Spleen (tissue), 11 donors: ENCODE results near the gene CSNK1A1. TPM values are rescaled to one million over a fixed set of nuclear protein-coding genes. Genes with fewer than 3 reads are reported as not detected.
"Not testable (repeated sequence)": the region's sequence is repeated elsewhere in the genome, so short reads cannot be mapped to it uniquely, and the experiment has no call there.

Experiments used
- DNase-seq: peaks from one replicate; pipeline ENCODE4 v3.0.0-alpha.2; 2020
- H3K27ac ChIP-seq, 8 donors: fragments of 200-600 bp; sonication (generic) in 7 of 8; 1 replicate in 4 of 8; 2 replicates in 4 of 8; pipeline versions ENCODE4 v1.5.0 to v1.8.0; 2016 to 2021; ENCODE audit warnings: inconsistent platforms in 4 of 8, mild to moderate bottlenecking in 4 of 8, moderate library complexity in 1 of 8
- H3K27me3 ChIP-seq, 7 donors: fragments of 200-600 bp; sonication (generic) in 6 of 7; replicated peaks in 1 of 7; 1 replicate in 4 of 7; 2 replicates in 3 of 7; pipeline versions ENCODE4 v1.5.0 to v1.8.0; 2016 to 2021; ENCODE audit warnings: inconsistent platforms in 3 of 7, mild to moderate bottlenecking in 1 of 7
- H3K36me3 ChIP-seq, 6 donors: fragments of 200-600 bp; sonication (generic) in 5 of 6; 1 replicate in 4 of 6; 2 replicates in 2 of 6; pipeline versions ENCODE4 v1.5.0 to v1.8.0; 2016 to 2021; ENCODE audit warnings: inconsistent platforms in 2 of 6
- H3K4me1 ChIP-seq, 6 donors: fragments of 200-600 bp; sonication (generic) in 5 of 6; 1 replicate in 3 of 6; 2 replicates in 3 of 6; pipeline versions ENCODE4 v1.5.0 to v1.8.0; 2016 to 2021; ENCODE audit warnings: inconsistent platforms in 3 of 6
- H3K4me3 ChIP-seq, 8 donors: fragments of 200-600 bp; sonication (generic) in 7 of 8; 1 replicate in 4 of 8; 2 replicates in 4 of 8; pipeline versions ENCODE4 v1.5.0 to v1.8.0; 2016 to 2021; ENCODE audit warnings: inconsistent platforms in 4 of 8, mild to moderate bottlenecking in 4 of 8, moderate library complexity in 2 of 8
- H3K9me3 ChIP-seq, 8 donors: fragments of 200-600 bp; sonication (generic) in 7 of 8; 1 replicate in 4 of 8; 2 replicates in 4 of 8; pipeline versions ENCODE4 v1.5.0 to v1.8.0; 2016 to 2021; ENCODE audit warnings: inconsistent platforms in 4 of 8
- POLR2A ChIP-seq, 3 donors: fragments of 450-650 bp; IDR thresholded peaks; one replicate each; pipeline ENCODE4 v1.5.1; 2017; ENCODE audit warnings: antibody characterized with exemption in 3 of 3, mild to moderate bottlenecking in 1 of 3
- POLR2AphosphoS5 ChIP-seq, 3 donors: sonication (generic); formaldehyde crosslinking; IDR thresholded peaks; one replicate each; pipeline ENCODE4 v1.5.1; 2017; ENCODE audit warnings: antibody characterized with exemption in 3 of 3
- WGBS, 5 donors: extraction: QIAGEN DNeasy Blood & Tissue Kit in 3 of 5; methylation state at CpG; one replicate each; pipeline versions ENCODE4 v1.1.5 to v1.1.7; 2013 to 2018; 5-methylcytosine and 5-hydroxymethylcytosine counted together
- intact Hi-C: fragments of 100-400 bp; cut with DNase I; formaldehyde crosslinking; loops from one replicate; pipeline ENCODE4 v1.15.0; 2023; ENCODE audit warnings: low total_unique reads
- polyA plus RNA-seq, 3 donors: library from polyadenylated mRNA; stranded (reverse); fragments of 200-250 nt; gene quantifications; one replicate each; pipeline ENCODE4 v1.2.1, GENCODE V29; 2013
- total RNA-seq, 7 donors: library from RNA; depleted of rRNA in 3 of 7; stranded (reverse); fragments of >200 nt in 3 of 7; fragmentation: NEBNext Ultra II Directional in 4 of 7; extraction: Animal tissue kit (Norgen Biotek cat#: 25700) in 4 of 7; gene quantifications; one replicate each; pipeline versions ENCODE4 v1.1.0 to v1.2.1, GENCODE V29; 2016 to 2021
- TF ChIP-seq, protein P1 (sequence below), 11 experiments: fragments of 200-600 bp in 7 of 11; fragments of 450-650 bp in 4 of 11; sonication (generic) in 4 of 11; IDR thresholded peaks in 8 of 11; conservative IDR thresholded peaks in 3 of 11; 1 replicate in 7 of 11; 2 replicates in 4 of 11; pipeline versions ENCODE4 v1.4.0 to v1.8.0; 2016 to 2021; ENCODE audit warnings: antibody characterized with exemption in 11 of 11, inconsistent platforms in 4 of 11, mild to moderate bottlenecking in 1 of 11
- donor health status: healthy with polysubstance abuse.
- donor health status: DM: no; HTN: no; CAD: no; lungs with moderate emphysema.
- donor health status: DM: no; HTN: no; CAD: no.
- donor health status: Bipolar disorder and iron deficiency.
- donor health status: healthy.
- donor health status: DM: no; HTN: no; CAD: no.
- donor health status: DM: yes; HTN: yes; CAD: no.

Gene CSNK1A1
- total and polyA plus RNA-seq, 10 donors, result 31.9 to 223 (median 185) TPM

DNA sequence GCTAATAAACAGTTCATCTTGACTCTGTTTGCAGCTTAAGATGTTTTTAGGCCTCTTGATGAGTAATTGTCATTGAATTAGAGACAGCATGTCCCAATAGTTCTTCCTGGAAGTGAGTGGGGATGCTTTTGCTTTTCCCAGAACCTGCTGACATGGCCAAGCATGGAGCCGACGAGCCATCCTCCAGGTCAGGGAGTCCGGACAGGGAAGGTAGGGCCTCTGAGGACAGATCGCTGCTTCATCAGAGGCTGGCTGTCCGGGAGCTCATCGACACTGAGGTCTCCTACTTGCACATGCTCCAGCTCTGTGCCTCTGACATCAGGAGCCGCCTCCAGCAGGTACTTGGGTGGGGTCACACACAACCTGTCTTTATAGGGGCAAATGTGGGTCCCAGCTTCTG lies 46.4 kb upstream of the CSNK1A1 start:
- H3K27ac ChIP-seq, result no peak overlapping the region
- intact Hi-C loops, result no loop called here
- 94 to 98% (median 96%) methylated on average over 3 to 7 of the region's 7 CpGs for WGBS, 5 donors

DNA sequence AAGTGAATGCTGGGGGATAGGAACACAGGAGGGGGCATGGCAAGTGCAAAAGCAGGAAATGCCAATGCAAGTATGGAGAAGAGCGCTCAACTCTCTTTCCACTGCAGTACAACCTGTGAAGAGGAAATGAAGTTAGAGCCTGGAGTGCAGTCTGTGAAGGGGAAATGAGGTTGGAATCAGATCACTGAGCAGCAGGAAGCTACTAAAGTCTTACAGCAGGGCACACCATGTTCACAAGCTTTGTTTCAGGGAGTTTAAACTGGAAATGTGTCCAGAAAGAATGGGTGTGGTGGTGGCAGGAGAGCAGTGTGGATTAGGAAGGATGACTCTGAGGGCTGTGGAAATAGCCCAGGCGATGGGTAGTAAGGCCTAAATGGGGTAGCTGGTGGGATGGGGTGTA lies 45.5 kb upstream of the CSNK1A1 start:
- intact Hi-C loops, result no loop called here
- H3K27ac ChIP-seq, result no peak overlapping the region
- 65 to 82% (median 79%) methylated on average over 2 of the region's 2 CpGs for WGBS, 5 donors

More for the DNA sequence above, 46.4 kb upstream of the CSNK1A1 start:
- Histone ChIP-seq H3K27me3 (no peaks in the 10 kb centered on the region), H3K4me3 (no peak overlapping the region), H3K36me3 (no peaks in the 10 kb centered on the region), H3K4me1 (peaks cover 0 to 19% (median 8%) of the 10 kb centered on the region in 6 donors), H3K9me3 (no peaks in the 10 kb centered on the region)
- no peak for TF ChIP-seq POLR2AphosphoS5 (IDR thresholded peaks at IDR 0.05)
- no peak for DNase-seq

DNA sequence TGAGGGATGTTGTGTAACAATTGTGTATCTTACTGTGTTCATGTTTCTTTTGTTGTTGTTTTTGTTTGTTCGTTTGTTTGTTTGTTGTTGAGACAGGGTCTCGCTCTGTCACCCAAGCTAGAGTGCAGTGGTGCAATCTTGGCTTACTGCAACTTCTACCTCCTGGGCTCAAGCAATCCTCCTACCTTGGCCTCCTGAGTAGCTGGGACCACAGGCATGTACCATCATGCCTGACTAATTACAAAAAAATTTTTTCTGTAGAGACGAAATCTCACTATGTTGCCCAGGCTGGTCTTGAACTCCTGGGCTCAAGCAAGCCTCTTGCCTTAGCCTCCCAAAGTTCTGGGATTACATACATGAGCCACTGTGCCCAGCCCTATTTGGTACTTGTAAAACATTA lies 43.9 kb upstream of the CSNK1A1 start:
- H3K4me1 ChIP-seq, result peaks cover 0 to 19% (median 8%) of the 10 kb centered on the region in 6 donors
- H3K27ac ChIP-seq, H3K36me3 ChIP-seq, H3K9me3 ChIP-seq, DNase-seq, H3K27me3 ChIP-seq, intact Hi-C loops, H3K4me3 ChIP-seq: not testable (repeated sequence)
- 86 to 93% (median 91%) methylated on average over 3 of the region's 3 CpGs for WGBS, 5 donors

More for the DNA sequence above, 45.5 kb upstream of the CSNK1A1 start:
- H3K4me3 ChIP-seq, result no peak overlapping the region
- no peaks in the 10 kb centered on the region for H3K27me3 ChIP-seq
- no peaks in the 10 kb centered on the region for H3K36me3 ChIP-seq
- no peaks in the 10 kb centered on the region for H3K9me3 ChIP-seq
- no peak for TF ChIP-seq POLR2AphosphoS5 (IDR thresholded peaks at IDR 0.05)
- TF ChIP-seq, protein P1, sequence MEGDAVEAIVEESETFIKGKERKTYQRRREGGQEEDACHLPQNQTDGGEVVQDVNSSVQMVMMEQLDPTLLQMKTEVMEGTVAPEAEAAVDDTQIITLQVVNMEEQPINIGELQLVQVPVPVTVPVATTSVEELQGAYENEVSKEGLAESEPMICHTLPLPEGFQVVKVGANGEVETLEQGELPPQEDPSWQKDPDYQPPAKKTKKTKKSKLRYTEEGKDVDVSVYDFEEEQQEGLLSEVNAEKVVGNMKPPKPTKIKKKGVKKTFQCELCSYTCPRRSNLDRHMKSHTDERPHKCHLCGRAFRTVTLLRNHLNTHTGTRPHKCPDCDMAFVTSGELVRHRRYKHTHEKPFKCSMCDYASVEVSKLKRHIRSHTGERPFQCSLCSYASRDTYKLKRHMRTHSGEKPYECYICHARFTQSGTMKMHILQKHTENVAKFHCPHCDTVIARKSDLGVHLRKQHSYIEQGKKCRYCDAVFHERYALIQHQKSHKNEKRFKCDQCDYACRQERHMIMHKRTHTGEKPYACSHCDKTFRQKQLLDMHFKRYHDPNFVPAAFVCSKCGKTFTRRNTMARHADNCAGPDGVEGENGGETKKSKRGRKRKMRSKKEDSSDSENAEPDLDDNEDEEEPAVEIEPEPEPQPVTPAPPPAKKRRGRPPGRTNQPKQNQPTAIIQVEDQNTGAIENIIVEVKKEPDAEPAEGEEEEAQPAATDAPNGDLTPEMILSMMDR (IDR thresholded peaks at IDR 0.05 in 8 of 11, conservative IDR thresholded peaks at IDR 0.05 in 3 of 11), result no peak
- TF ChIP-seq POLR2A (IDR thresholded peaks at IDR 0.05), result no peak
- H3K4me1 ChIP-seq, result peaks cover 0 to 19% (median 8%) of the 10 kb centered on the region in 6 donors
- DNase-seq, result no peak

DNA sequence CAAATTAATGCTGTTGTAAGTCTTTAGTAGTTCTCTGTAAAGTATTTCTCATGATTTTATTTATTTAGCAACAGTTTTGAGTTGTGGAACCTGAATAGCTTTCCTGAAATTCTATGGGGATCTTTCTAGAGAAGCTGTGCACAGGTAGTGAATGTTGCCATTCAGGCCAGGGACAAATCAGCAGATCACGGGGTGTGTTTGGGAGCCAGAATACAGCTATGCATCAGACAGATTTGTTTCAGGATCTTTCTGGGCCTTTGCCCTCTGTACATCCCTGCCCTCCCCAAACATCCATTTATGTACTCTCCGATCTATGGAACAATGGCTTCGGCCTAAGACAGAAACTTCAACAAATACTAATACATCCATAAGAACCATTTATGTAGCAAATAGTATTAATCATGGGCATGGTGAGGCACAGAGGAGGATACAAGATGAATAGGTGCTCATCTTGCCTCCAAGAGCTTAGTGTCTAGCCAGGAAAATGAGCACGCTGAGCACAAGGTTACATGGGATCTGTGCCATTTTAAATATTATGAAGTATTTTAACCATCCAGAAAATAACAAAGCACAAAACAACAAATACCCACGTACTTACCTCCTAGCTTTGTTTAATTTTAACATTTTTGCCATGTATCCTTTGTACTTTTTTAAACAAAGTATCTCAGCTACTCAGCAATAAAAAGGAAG lies 43.1 kb upstream of the CSNK1A1 start:
- no peak for DNase-seq
- no peak overlapping the region for H3K4me3 ChIP-seq
- no peaks in the 10 kb centered on the region for H3K36me3 ChIP-seq
- TF ChIP-seq POLR2AphosphoS5 (IDR thresholded peaks at IDR 0.05) (no peak), POLR2A (IDR thresholded peaks at IDR 0.05) (no peak)
- TF ChIP-seq, protein P1 (IDR thresholded peaks at IDR 0.05 in 8 of 11, conservative IDR thresholded peaks at IDR 0.05 in 3 of 11), result no peak
- no peaks in the 10 kb centered on the region for H3K27me3 ChIP-seq
- H3K27ac ChIP-seq, result no peak overlapping the region
- H3K9me3 ChIP-seq, result no peaks in the 10 kb centered on the region
- 78 to 96% (median 90%) methylated on average over 5 of the region's 5 CpGs for WGBS, 5 donors
- intact Hi-C loops, result no loop called here
- H3K4me1 ChIP-seq, result peaks cover 0 to 19% (median 8%) of the 10 kb centered on the region in 6 donors

DNA sequence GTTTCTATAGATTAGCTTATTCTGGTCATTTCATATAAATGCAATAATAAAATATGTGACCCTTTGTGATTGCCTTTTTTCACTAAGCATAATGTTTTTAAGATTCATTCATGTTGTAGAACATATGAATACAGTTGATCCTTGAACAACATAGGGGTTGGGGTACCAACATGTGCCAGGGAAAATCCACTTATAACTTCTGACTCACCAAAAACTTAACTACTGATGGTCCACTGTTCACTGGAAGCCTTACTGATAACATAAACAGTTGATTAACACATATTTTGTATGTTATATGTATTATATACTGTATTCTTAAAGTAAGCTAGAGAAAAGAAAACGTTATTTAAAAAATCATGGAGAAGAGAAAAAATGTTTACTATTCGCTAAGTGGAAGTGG lies 42.1 kb upstream of the CSNK1A1 start:
- no peak overlapping the region for H3K4me3 ChIP-seq
- H3K27me3 ChIP-seq, result no peaks in the 10 kb centered on the region
- no peak for DNase-seq
- no peak overlapping the region for H3K27ac ChIP-seq
- TF ChIP-seq, protein P1 (IDR thresholded peaks at IDR 0.05 in 8 of 11, conservative IDR thresholded peaks at IDR 0.05 in 3 of 11), result no peak
- TF ChIP-seq POLR2AphosphoS5 (IDR thresholded peaks at IDR 0.05), result no peak
- no peak for TF ChIP-seq POLR2A (IDR thresholded peaks at IDR 0.05)
- intact Hi-C loops, result no loop called here
- WGBS, 5 donors, result 74 to 92% (median 82%) methylated on average over 2 of the region's 2 CpGs
- no peaks in the 10 kb centered on the region for H3K9me3 ChIP-seq
- H3K4me1 ChIP-seq, result peaks cover 0 to 19% (median 8%) of the 10 kb centered on the region in 6 donors
- H3K36me3 ChIP-seq, result no peaks in the 10 kb centered on the region
